Immature natural killer cell (primary cell): ENCODE data around the gene PHRF1. TPM values are rescaled to one million over a fixed set of nuclear protein-coding genes. Genes with fewer than 3 reads are reported as not detected.
A peak's percentile ranks its signal among the peaks of the same experiment; 100 is the strongest.

ENCODE experiments used
- DNase-seq, 3 donors: peaks; one replicate each; pipeline ENCODE4 v3.0.0; 2022; ENCODE audit warnings: mixed read lengths in 1 of 3
- H3K27ac Mint-ChIP-seq, 6 donors: one replicate each; pipeline ENCODE4 v1.8.0; 2020; ENCODE audit warnings: mixed read lengths in 6 of 6, mild to moderate bottlenecking in 5 of 6, inconsistent platforms in 4 of 6, moderate library complexity in 3 of 6
- H3K27me3 Mint-ChIP-seq, 3 donors: one replicate each; pipeline ENCODE4 v1.8.0; 2020 to 2021; ENCODE audit warnings: low read depth in 3 of 3, mild to moderate bottlenecking in 3 of 3, mixed read lengths in 3 of 3, moderate library complexity in 3 of 3, inconsistent platforms in 1 of 3
- H3K36me3 Mint-ChIP-seq, 3 donors: one replicate each; pipeline ENCODE4 v1.8.0; 2020; ENCODE audit warnings: mixed read lengths in 3 of 3, inconsistent platforms in 2 of 3, mild to moderate bottlenecking in 2 of 3
- H3K4me1 Mint-ChIP-seq, 2 donors: one replicate each; pipeline ENCODE4 v1.8.0; 2020; ENCODE audit warnings: inconsistent platforms in 2 of 2, mild to moderate bottlenecking in 2 of 2, mixed read lengths in 2 of 2, moderate library complexity in 1 of 2
- H3K4me3 Mint-ChIP-seq, 5 donors: one replicate each; pipeline ENCODE4 v1.8.0; 2020; ENCODE audit warnings: mild to moderate bottlenecking in 5 of 5, mixed read lengths in 5 of 5, inconsistent platforms in 3 of 5, moderate library complexity in 3 of 5
- H3K9me3 Mint-ChIP-seq, 6 donors: one replicate each; pipeline ENCODE4 v1.8.0; 2020; ENCODE audit warnings: mild to moderate bottlenecking in 6 of 6, mixed read lengths in 6 of 6, inconsistent platforms in 4 of 6, moderate library complexity in 3 of 6
- polyA plus RNA-seq, 3 donors: library from polyadenylated mRNA; unstranded; fragments of 300-500 nt; fragmentation: Illumina TruSeq; gene quantifications; one replicate each; pipeline ENCODE4 v1.2.3, GENCODE V29; 2021

Gene PHRF1
- polyA plus RNA-seq, 3 donors from 2014 or later = 4.0 to 17.5 (median 5.4) TPM

GRCh38 chr11:609341-609811 lies 33.1 kb downstream of the PHRF1 start:
- peaks cover 2 to 6% of the 10 kb centered on the region in 2 donors for H3K4me1 Mint-ChIP-seq
- no peaks in the 10 kb centered on the region for H3K9me3 Mint-ChIP-seq
- H3K36me3 Mint-ChIP-seq = peaks cover 4 to 15% (median 7%) of the 10 kb centered on the region in 3 donors
- peaks cover 0 to 10% (median 6%) of the 10 kb centered on the region in 3 donors for H3K27me3 Mint-ChIP-seq
- no peak for DNase-seq
- no peak overlapping the region for H3K27ac Mint-ChIP-seq
- no peak overlapping the region for H3K4me3 Mint-ChIP-seq

DNA sequence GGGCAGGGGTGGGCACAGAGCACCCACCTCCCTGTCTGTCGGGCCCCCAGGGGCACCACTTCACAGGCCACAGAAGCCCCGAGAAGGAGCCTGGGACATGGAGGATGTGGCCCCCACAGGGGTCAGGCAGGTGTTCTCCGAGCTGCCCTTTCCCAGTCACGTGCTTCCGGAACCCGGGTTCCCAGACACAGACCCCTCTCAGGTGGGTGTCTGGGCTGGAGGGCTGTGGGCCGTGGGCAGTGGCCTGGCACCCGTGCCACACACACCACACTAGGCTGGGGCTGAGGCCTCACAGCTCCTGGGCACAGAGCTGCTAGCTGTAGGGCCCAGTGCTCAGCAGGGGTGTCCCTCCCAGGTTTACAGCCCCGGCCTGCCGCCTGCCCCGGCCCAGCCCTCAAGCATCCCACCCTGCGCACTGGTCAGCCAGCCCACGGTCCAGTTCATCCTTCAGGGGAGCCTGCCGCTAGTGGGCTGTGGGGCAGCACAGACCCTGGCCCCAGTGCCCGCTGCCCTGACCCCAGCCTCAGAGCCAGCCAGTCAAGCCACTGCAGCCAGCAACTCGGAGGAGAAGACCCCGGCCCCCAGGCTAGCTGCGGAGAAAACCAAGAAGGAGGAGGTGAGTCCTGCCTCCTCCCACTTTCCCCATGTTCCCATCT lies 34.0 kb downstream of the PHRF1 start:
- Mint-ChIP-seq H3K4me1 (peaks cover 5 to 8% of the 10 kb centered on the region in 2 donors), H3K4me3 (no peak overlapping the region), H3K27ac (no peak overlapping the region), H3K27me3 (peaks cover 3 to 12% (median 9%) of the 10 kb centered on the region in 3 donors), H3K36me3 (peaks cover 0 to 15% (median 7%) of the 10 kb centered on the region in 3 donors), H3K9me3 (no peaks in the 10 kb centered on the region)
- no peak for DNase-seq

- H3K27ac Mint-ChIP-seq = peak overlapping the region in 4 of 6 donors; percentile 60 to 80 (median 62)
- DNase-seq = no peak
- H3K9me3 Mint-ChIP-seq = no peaks in the 10 kb centered on the region
- H3K36me3 Mint-ChIP-seq = peaks cover 0 to 15% (median 7%) of the 10 kb centered on the region in 3 donors
- H3K27me3 Mint-ChIP-seq = peaks cover 9 to 12% (median 9%) of the 10 kb centered on the region in 3 donors
- H3K4me1 Mint-ChIP-seq = peaks cover 11 to 13% of the 10 kb centered on the region in 2 donors
- no peak overlapping the region for H3K4me3 Mint-ChIP-seq
Observed at GRCh38 chr11:611001-611996, 35.0 kb downstream of the PHRF1 start.

GRCh38 chr11:612201-612960 lies 36.1 kb downstream of the PHRF1 start:
- H3K9me3 Mint-ChIP-seq = no peaks in the 10 kb centered on the region
- H3K27me3 Mint-ChIP-seq = peaks cover 9 to 12% (median 10%) of the 10 kb centered on the region in 3 donors
- H3K4me1 Mint-ChIP-seq = peaks cover 15 to 16% of the 10 kb centered on the region in 2 donors
- peak overlapping the region; percentile 37 to 80 (median 60) for H3K27ac Mint-ChIP-seq
- H3K36me3 Mint-ChIP-seq = peaks cover 0 to 7% (median 3%) of the 10 kb centered on the region in 3 donors
- peak overlapping the region in 2 of 5 donors; percentile 36 to 42 for H3K4me3 Mint-ChIP-seq
- DNase-seq = no peak

- peaks cover 15 to 16% of the 10 kb centered on the region in 2 donors for H3K4me1 Mint-ChIP-seq
- no peaks in the 10 kb centered on the region for H3K9me3 Mint-ChIP-seq
- peaks cover 0 to 7% (median 3%) of the 10 kb centered on the region in 3 donors for H3K36me3 Mint-ChIP-seq
- H3K4me3 Mint-ChIP-seq = no peak overlapping the region
- no peak for DNase-seq
- H3K27me3 Mint-ChIP-seq = peaks cover 9 to 12% (median 10%) of the 10 kb centered on the region in 3 donors
- H3K27ac Mint-ChIP-seq = peak overlapping the region in 2 of 6 donors; percentile 35 to 62
Observed at GRCh38 chr11:612961-613300, 36.7 kb downstream of the PHRF1 start.

GRCh38 chr11:613369-613968 lies 37.2 kb downstream of the PHRF1 start:
- Mint-ChIP-seq H3K4me3 (no peak overlapping the region), H3K27ac (peak overlapping the region in 3 of 6 donors; percentile 51 to 85 (median 82))
- peak in 2 of 3 donors; percentile 60 to 73 for DNase-seq

GRCh38 chr11:614021-614622 lies 37.9 kb downstream of the PHRF1 start:
- Mint-ChIP-seq H3K27ac (peak overlapping the region; percentile 67 to 88 (median 78)), H3K4me3 (peak overlapping the region; percentile 71 to 78 (median 75)), H3K36me3 (peaks cover 0 to 7% (median 3%) of the 10 kb centered on the region in 3 donors), H3K9me3 (no peaks in the 10 kb centered on the region), H3K4me1 (peaks cover 15 to 16% of the 10 kb centered on the region in 2 donors), H3K27me3 (peaks cover 5 to 12% (median 8%) of the 10 kb centered on the region in 3 donors)
- DNase-seq = no peak

More at GRCh38 chr11:613369-613968, 37.2 kb downstream of the PHRF1 start:
- Mint-ChIP-seq H3K4me1 (peaks cover 15 to 16% of the 10 kb centered on the region in 2 donors), H3K27me3 (peaks cover 5 to 12% (median 10%) of the 10 kb centered on the region in 3 donors), H3K36me3 (peaks cover 0 to 7% (median 3%) of the 10 kb centered on the region in 3 donors), H3K9me3 (no peaks in the 10 kb centered on the region)

- Mint-ChIP-seq H3K27me3 (peaks cover 5 to 12% (median 8%) of the 10 kb centered on the region in 3 donors), H3K9me3 (no peaks in the 10 kb centered on the region), H3K27ac (peak overlapping the region; percentile 88 to 96 (median 92)), H3K36me3 (peaks cover 0 to 7% (median 3%) of the 10 kb centered on the region in 3 donors), H3K4me3 (peak overlapping the region; percentile 90 to 95 (median 93)), H3K4me1 (peaks cover 15 to 16% of the 10 kb centered on the region in 2 donors)
- DNase-seq = no peak
Observed at GRCh38 chr11:614623-615503, 38.6 kb downstream of the PHRF1 start.

- peak; percentile 85 to 87 (median 86) for DNase-seq
- Mint-ChIP-seq H3K27ac (peak within 1 kb of the TSS; percentile 88 to 96 (median 92)), H3K4me1 (peaks cover 15 to 16% of the 10 kb centered on the region in 2 donors), H3K4me3 (peak within 1 kb of the TSS; percentile 90 to 95 (median 93)), H3K27me3 (peaks cover 5 to 12% (median 8%) of the 10 kb centered on the region in 3 donors), H3K9me3 (no peaks in the 10 kb centered on the region), H3K36me3 (peaks cover 0 to 7% (median 3%) of the 10 kb centered on the region in 3 donors)
Observed at GRCh38 chr11:615504-616319, 39.4 kb downstream of the PHRF1 start, which contains the start of gene IRF7. IRF7 (minus strand) TSS chr11:615950; CDS start chr11:615364, 586 bp downstream.

GRCh38 chr11:616320-617198 lies 40.3 kb downstream of the PHRF1 start:
- Mint-ChIP-seq H3K4me3 (peak overlapping the region; percentile 90 to 95 (median 93)), H3K36me3 (peaks cover 0 to 7% (median 3%) of the 10 kb centered on the region in 3 donors), H3K9me3 (no peaks in the 10 kb centered on the region), H3K27me3 (peaks cover 5 to 12% (median 6%) of the 10 kb centered on the region in 3 donors), H3K27ac (peak overlapping the region; percentile 85 to 93 (median 90)), H3K4me1 (peaks cover 15 to 16% of the 10 kb centered on the region in 2 donors)
- no peak for DNase-seq
